GM18502 (cell line): Measurements from ENCODE around the gene KPNA3.
"Not testable (repeated sequence)": the region's sequence is repeated elsewhere in the genome, so short reads cannot be mapped to it uniquely, and the experiment has no call there.

Source experiments
- ATAC-seq: cut with Tn5 transposase; IDR thresholded peaks from one replicate; pipeline ENCODE4 v1.9.1; 2021; ENCODE audit warnings: mild to moderate bottlenecking; ENCODE audit not compliant: unreplicated experiment, poor library complexity

KPNA3 gene

GRCh38 chr13:49807681-49808080, 15.2 kb upstream of the KPNA3 start:
- no peak for ATAC-seq

- no peak for ATAC-seq
Measured at GRCh38 chr13:49806126-49806536, 13.6 kb upstream of the KPNA3 start.

GRCh38 chr13:49803047-49803446, 10.6 kb upstream of the KPNA3 start:
- not testable (repeated sequence) for ATAC-seq

GRCh38 chr13:49802426-49802825, 9.9 kb upstream of the KPNA3 start:
- no peak for ATAC-seq

- peak; percentile 28 for ATAC-seq
Measured at GRCh38 chr13:49791711-49792549, 552 bp downstream of the KPNA3 start.

GRCh38 chr13:49791315-49791710, 1.2 kb downstream of the KPNA3 start:
- ATAC-seq, result no peak

- ATAC-seq, result no peak
Measured at GRCh38 chr13:49789968-49790367, 2.5 kb downstream of the KPNA3 start.

GRCh38 chr13:49786401-49787008, 6.0 kb downstream of the KPNA3 start:
- ATAC-seq, result no peak

GRCh38 chr13:49784886-49785570, 7.5 kb downstream of the KPNA3 start:
- ATAC-seq, result no peak

- ATAC-seq, result no peak
Measured at GRCh38 chr13:49783865-49784264, 8.6 kb downstream of the KPNA3 start.

GRCh38 chr13:49782784-49783183, 9.7 kb downstream of the KPNA3 start:
- ATAC-seq, result no peak

- no peak for ATAC-seq
Measured at GRCh38 chr13:49781806-49782205, 10.7 kb downstream of the KPNA3 start.

- ATAC-seq, result no peak
Measured at GRCh38 chr13:49779721-49780120, 12.8 kb downstream of the KPNA3 start.

GRCh38 chr13:49777746-49778614, 14.5 kb downstream of the KPNA3 start:
- no peak for ATAC-seq

GRCh38 chr13:49776871-49777270, 15.6 kb downstream of the KPNA3 start:
- ATAC-seq, result no peak

- no peak for ATAC-seq
Measured at GRCh38 chr13:49774376-49775005, 18.0 kb downstream of the KPNA3 start.

- no peak for ATAC-seq
Measured at GRCh38 chr13:49772828-49773227, 19.7 kb downstream of the KPNA3 start.

GRCh38 chr13:49761811-49762210, 30.7 kb downstream of the KPNA3 start:
- not testable (repeated sequence) for ATAC-seq

GRCh38 chr13:49760558-49760957, 31.9 kb downstream of the KPNA3 start:
- ATAC-seq, result peak; percentile 50

- no peak for ATAC-seq
Measured at GRCh38 chr13:49759503-49759902, 33.0 kb downstream of the KPNA3 start.
